Trophoblast cell (in vitro differentiated cells and primary cell): ENCODE data around the gene KLHDC10.

Source experiments
- DNase-seq, 2 donors: peaks; one replicate each; pipeline ENCODE4 v3.0.0-alpha.2; 2016
- H2AFZ ChIP-seq: 2 replicates; pipeline ENCODE4 v1.6.1; 2013; ENCODE audit warnings: low read length, moderate library complexity, mild to moderate bottlenecking; ENCODE audit not compliant: insufficient read depth, poor library complexity
- H2AK5ac ChIP-seq: 2 replicates; pipeline ENCODE4 v1.6.1; 2013; ENCODE audit warnings: mild to moderate bottlenecking, low read length
- H2BK120ac ChIP-seq: 2 replicates; pipeline ENCODE4 v1.6.1; 2013; ENCODE audit warnings: low read length, mild to moderate bottlenecking, moderate library complexity; ENCODE audit not compliant: insufficient read depth, poor library complexity
- H2BK12ac ChIP-seq: 2 replicates; pipeline ENCODE4 v1.6.1; 2013; ENCODE audit warnings: mild to moderate bottlenecking, low read length, moderate library complexity
- H2BK5ac ChIP-seq: 2 replicates; pipeline ENCODE4 v1.6.1; 2013; ENCODE audit warnings: low read length, low read depth, moderate library complexity, mild to moderate bottlenecking; ENCODE audit not compliant: poor library complexity
- H3K14ac ChIP-seq: 2 replicates; pipeline ENCODE4 v1.6.1; 2013; ENCODE audit warnings: mild to moderate bottlenecking, low read length
- H3K18ac ChIP-seq: 2 replicates; pipeline ENCODE4 v1.6.1; 2013; ENCODE audit warnings: mild to moderate bottlenecking, low read length
- H3K23ac ChIP-seq: 2 replicates; pipeline ENCODE4 v1.6.1; 2013; ENCODE audit warnings: low read length
- H3K27ac ChIP-seq: 2 replicates; pipeline ENCODE4 v1.5.1; 2013; ENCODE audit warnings: low read depth, mild to moderate bottlenecking, inconsistent platforms, low read length, moderate library complexity
- H3K27me3 ChIP-seq: 2 replicates; pipeline ENCODE4 v1.6.1; 2013; ENCODE audit warnings: inconsistent platforms, mild to moderate bottlenecking, low read length, moderate library complexity; ENCODE audit not compliant: insufficient read depth
- H3K36me3 ChIP-seq, 2 experiments: 1 replicate in 1 of 2; 2 replicates in 1 of 2; pipeline ENCODE4 v1.6.1; 2013; ENCODE audit warnings: low read length in 2 of 2, mild to moderate bottlenecking in 2 of 2, moderate library complexity in 1 of 2; ENCODE audit not compliant: insufficient read depth in 2 of 2, control insufficient read depth in 1 of 2
- H3K4ac ChIP-seq: 2 replicates; pipeline ENCODE4 v1.6.1; 2013; ENCODE audit warnings: low read depth, mild to moderate bottlenecking, low read length, moderate library complexity
- H3K4me1 ChIP-seq, 2 experiments: 1 replicate in 1 of 2; 2 replicates in 1 of 2; pipeline ENCODE4 v1.6.1; 2013; ENCODE audit warnings: low read length in 2 of 2, mild to moderate bottlenecking in 2 of 2, moderate library complexity in 1 of 2; ENCODE audit not compliant: insufficient read depth in 2 of 2, control insufficient read depth in 1 of 2
- H3K4me2 ChIP-seq: 2 replicates; pipeline ENCODE4 v1.6.1; 2013; ENCODE audit warnings: inconsistent platforms, mild to moderate bottlenecking, low read length, moderate library complexity
- H3K4me3 ChIP-seq: 2 replicates; pipeline ENCODE4 v1.5.1; 2013; ENCODE audit warnings: mild to moderate bottlenecking, low read depth, low read length, inconsistent platforms
- H3K79me1 ChIP-seq: one replicate; pipeline ENCODE4 v1.6.1; 2013; ENCODE audit warnings: low read length
- H3K79me2 ChIP-seq: 2 replicates; pipeline ENCODE4 v1.6.1; 2013; ENCODE audit warnings: low read length, mild to moderate bottlenecking; ENCODE audit not compliant: control insufficient read depth, insufficient read depth, poor library complexity
- H3K9ac ChIP-seq: 2 replicates; pipeline ENCODE4 v1.6.1; 2013; ENCODE audit warnings: mild to moderate bottlenecking, low read length
- H3K9me3 ChIP-seq: 2 replicates; pipeline ENCODE4 v1.6.1; 2013; ENCODE audit warnings: low read depth, mild to moderate bottlenecking, control low read depth, inconsistent platforms, low read length; ENCODE audit not compliant: insufficient read depth
- H4K12ac ChIP-seq: 2 replicates; pipeline ENCODE4 v1.6.1; 2013; ENCODE audit warnings: low read depth, mild to moderate bottlenecking, low read length, moderate library complexity
- H4K8ac ChIP-seq: 2 replicates; pipeline ENCODE4 v1.6.1; 2013; ENCODE audit warnings: low read depth, mild to moderate bottlenecking, low read length, moderate library complexity
- H4K91ac ChIP-seq: one replicate; pipeline ENCODE4 v1.6.1; 2013; ENCODE audit warnings: low read depth, mild to moderate bottlenecking, low read length, moderate library complexity
- WGBS: extraction: QIAGEN DNeasy Blood & Tissue Kit; methylation state at CpG from one replicate; pipeline ENCODE4 v1.1.7; 2013; ENCODE audit warnings: missing lambda C conversion rate; ENCODE audit not compliant: insufficient read length, insufficient coverage; ENCODE audit errors: extremely low coverage; 5-methylcytosine and 5-hydroxymethylcytosine counted together

The KLHDC10 gene

GRCh38 chr7:130139193-130139960, 69.0 kb downstream of the KLHDC10 start:
- Histone ChIP-seq H2BK120ac (no peak overlapping the region), H3K23ac (no peak overlapping the region), H3K14ac (no peak overlapping the region), H3K4me3 (no peak overlapping the region), H3K4me2 (no peak overlapping the region), H3K36me3 (peaks cover 7 to 9% of the 10 kb centered on the region in 2 experiments), H4K12ac (no peak overlapping the region), H3K79me2 (peaks cover 2% of the 10 kb centered on the region), H2AK5ac (no peak overlapping the region), H3K27ac (no peak overlapping the region), H4K91ac (no peak overlapping the region), H2BK5ac (no peak overlapping the region), H3K27me3 (no peaks in the 10 kb centered on the region), H3K79me1 (peaks cover 9% of the 10 kb centered on the region), H3K4me1 (peaks cover 13 to 21% of the 10 kb centered on the region in 2 experiments), H3K4ac (no peak overlapping the region), H4K8ac (no peak overlapping the region), H2AFZ (no peak overlapping the region), H3K9ac (no peak overlapping the region), H2BK12ac (no peak overlapping the region), H3K18ac (no peak overlapping the region), H3K9me3 (no peaks in the 10 kb centered on the region)
- no peak for DNase-seq
- WGBS, result no CpG with 5 or more reads among the region's 2 CpGs

GRCh38 chr7:130140551-130141160, 70.3 kb downstream of the KLHDC10 start:
- no peaks in the 10 kb centered on the region for H3K9me3 ChIP-seq
- H3K4ac ChIP-seq, result no peak overlapping the region
- no peak overlapping the region for H2AFZ ChIP-seq
- peak overlapping the region; percentile 60 for H3K18ac ChIP-seq
- peak overlapping the region; percentile 5 for H2BK120ac ChIP-seq
- H3K4me1 ChIP-seq, result peaks cover 13 to 21% of the 10 kb centered on the region in 2 experiments
- no peaks in the 10 kb centered on the region for H3K27me3 ChIP-seq
- H2BK12ac ChIP-seq, result no peak overlapping the region
- peaks cover 2% of the 10 kb centered on the region for H3K79me2 ChIP-seq
- peaks cover 9% of the 10 kb centered on the region for H3K79me1 ChIP-seq
- H4K12ac ChIP-seq, result peak overlapping the region; percentile 91
- peak overlapping the region; percentile 95 for H4K91ac ChIP-seq
- no peak overlapping the region for H3K23ac ChIP-seq
- WGBS, result no CpG with 5 or more reads among the region's 47 CpGs
- DNase-seq, result no peak
- H3K36me3 ChIP-seq, result peaks cover 6 to 7% of the 10 kb centered on the region in 2 experiments
- H3K14ac ChIP-seq, result peak overlapping the region; percentile 86
- no peak overlapping the region for H2BK5ac ChIP-seq
- H4K8ac ChIP-seq, result peak overlapping the region; percentile 93
- no peak overlapping the region for H3K27ac ChIP-seq
- peak overlapping the region; percentile 69 for H3K4me2 ChIP-seq
- peak overlapping the region; percentile 89 for H2AK5ac ChIP-seq
- H3K9ac ChIP-seq, result no peak overlapping the region
- H3K4me3 ChIP-seq, result no peak overlapping the region

- no peak overlapping the region for H3K23ac ChIP-seq
- peak overlapping the region; percentile 66 for H3K4ac ChIP-seq
- peak overlapping the region; percentile 69 for H3K4me2 ChIP-seq
- peak overlapping the region; percentile 45 for H2AK5ac ChIP-seq
- H2BK120ac ChIP-seq, result peak overlapping the region; percentile 61
- H2BK12ac ChIP-seq, result no peak overlapping the region
- peak overlapping the region; percentile 60 for H3K18ac ChIP-seq
- H4K8ac ChIP-seq, result peak overlapping the region; percentile 93
- H4K12ac ChIP-seq, result peak overlapping the region; percentile 91
- H3K4me3 ChIP-seq, result peak overlapping the region; percentile 44
- peaks cover 2% of the 10 kb centered on the region for H3K79me2 ChIP-seq
- peak overlapping the region; percentile 6 for H2BK5ac ChIP-seq
- no peaks in the 10 kb centered on the region for H3K27me3 ChIP-seq
- peak overlapping the region; percentile 53 for H2AFZ ChIP-seq
- H3K79me1 ChIP-seq, result peaks cover 9% of the 10 kb centered on the region
- no peak overlapping the region for H3K27ac ChIP-seq
- peak overlapping the region; percentile 86 for H3K14ac ChIP-seq
- peak in 1 of 2 donors; percentile 28 for DNase-seq
- H4K91ac ChIP-seq, result peak overlapping the region; percentile 95
- H3K9ac ChIP-seq, result peak overlapping the region; percentile 38
- WGBS, result no CpG with 5 or more reads among the region's 39 CpGs
- peaks cover 13 to 21% of the 10 kb centered on the region in 2 experiments for H3K4me1 ChIP-seq
- no peaks in the 10 kb centered on the region for H3K9me3 ChIP-seq
- H3K36me3 ChIP-seq, result peaks cover 6 to 7% of the 10 kb centered on the region in 2 experiments
Observed at GRCh38 chr7:130141161-130141883, 71.0 kb downstream of the KLHDC10 start.

- Histone ChIP-seq H3K18ac (no peak overlapping the region), H4K12ac (no peak overlapping the region), H4K8ac (peak overlapping the region; percentile 93), H2AFZ (peak overlapping the region; percentile 5), H3K9me3 (no peaks in the 10 kb centered on the region), H3K4me3 (no peak overlapping the region), H3K27me3 (no peaks in the 10 kb centered on the region), H3K79me2 (peaks cover 2% of the 10 kb centered on the region), H2BK5ac (no peak overlapping the region), H2AK5ac (no peak overlapping the region), H4K91ac (peak overlapping the region; percentile 95), H2BK12ac (no peak overlapping the region), H3K4ac (no peak overlapping the region), H3K4me2 (peak overlapping the region; percentile 69), H2BK120ac (peak overlapping the region; percentile 27), H3K4me1 (peaks cover 13 to 22% of the 10 kb centered on the region in 2 experiments), H3K14ac (no peak overlapping the region), H3K9ac (no peak overlapping the region), H3K23ac (no peak overlapping the region), H3K27ac (no peak overlapping the region), H3K36me3 (peaks cover 6 to 7% of the 10 kb centered on the region in 2 experiments), H3K79me1 (peaks cover 9% of the 10 kb centered on the region)
- DNase-seq, result no peak
- no CpG with 5 or more reads among the region's 17 CpGs for WGBS
Observed at GRCh38 chr7:130141884-130142653, 71.7 kb downstream of the KLHDC10 start.
